B cell (primary cell): ENCODE data around the gene ADARB2.

Source experiments
- EZH2 ChIP-seq: IDR thresholded peaks from 2 replicates; pipeline ENCODE4 v1.6.1; 2012; ENCODE audit warnings: borderline replicate concordance, low read depth, mild to moderate bottlenecking, moderate library complexity, low read length; ENCODE audit not compliant: insufficient read depth, poor library complexity, severe bottlenecking
- TF ChIP-seq, protein P1 (sequence below): fragments of 200-600 bp; IDR thresholded peaks from one replicate; pipeline ENCODE4 v1.8.0; 2022; ENCODE audit warnings: antibody characterized with exemption, mild to moderate bottlenecking

DNA sequence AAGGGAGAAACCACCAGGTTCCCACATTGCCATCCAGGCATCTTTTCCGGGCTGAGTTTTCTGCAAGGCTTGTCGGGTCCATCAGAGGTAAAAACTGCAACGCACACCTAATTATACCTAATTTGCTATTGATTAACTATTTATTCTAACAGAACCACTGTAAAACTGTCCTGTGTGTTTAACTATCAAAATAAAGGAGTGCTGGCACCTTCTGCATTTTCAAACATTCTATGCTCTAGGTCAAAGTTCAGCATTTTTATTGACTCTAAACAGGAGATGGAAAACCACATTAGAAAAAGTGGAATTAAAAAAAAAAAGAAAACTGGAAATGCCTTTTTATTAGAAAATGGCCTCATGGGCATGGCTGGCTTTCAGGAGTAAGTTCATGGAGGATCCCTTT is 82.0 kb downstream of the ADARB2 start:
- TF ChIP-seq, protein P1, sequence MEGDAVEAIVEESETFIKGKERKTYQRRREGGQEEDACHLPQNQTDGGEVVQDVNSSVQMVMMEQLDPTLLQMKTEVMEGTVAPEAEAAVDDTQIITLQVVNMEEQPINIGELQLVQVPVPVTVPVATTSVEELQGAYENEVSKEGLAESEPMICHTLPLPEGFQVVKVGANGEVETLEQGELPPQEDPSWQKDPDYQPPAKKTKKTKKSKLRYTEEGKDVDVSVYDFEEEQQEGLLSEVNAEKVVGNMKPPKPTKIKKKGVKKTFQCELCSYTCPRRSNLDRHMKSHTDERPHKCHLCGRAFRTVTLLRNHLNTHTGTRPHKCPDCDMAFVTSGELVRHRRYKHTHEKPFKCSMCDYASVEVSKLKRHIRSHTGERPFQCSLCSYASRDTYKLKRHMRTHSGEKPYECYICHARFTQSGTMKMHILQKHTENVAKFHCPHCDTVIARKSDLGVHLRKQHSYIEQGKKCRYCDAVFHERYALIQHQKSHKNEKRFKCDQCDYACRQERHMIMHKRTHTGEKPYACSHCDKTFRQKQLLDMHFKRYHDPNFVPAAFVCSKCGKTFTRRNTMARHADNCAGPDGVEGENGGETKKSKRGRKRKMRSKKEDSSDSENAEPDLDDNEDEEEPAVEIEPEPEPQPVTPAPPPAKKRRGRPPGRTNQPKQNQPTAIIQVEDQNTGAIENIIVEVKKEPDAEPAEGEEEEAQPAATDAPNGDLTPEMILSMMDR, result no peak
- no peak for TF ChIP-seq EZH2
